SK-N-SH (cell line): ENCODE data around the gene TVP23C. TPM values are rescaled to one million over a fixed set of nuclear protein-coding genes. Genes with fewer than 3 reads are reported as not detected.

ENCODE experiments used
- CTCF ChIA-PET: fragments of 300-600, 350-600 bp; formaldehyde crosslinking; extraction: SDS; loops from one replicate; lab custom pipeline; 2021; lab: Yijun Ruan, JAX
- POLR2A ChIA-PET: fragments of 350-600 bp; sonication (Branson Sonifier 250); formaldehyde crosslinking; extraction: SDS; loops from one replicate; lab custom pipeline; 2020; ENCODE audit warnings: antibody characterized with exemption, inconsistent platforms; lab: Yijun Ruan, JAX
- DNase-seq: peaks from one replicate; pipeline ENCODE4 v3.0.0; 2012
- H2AFZ ChIP-seq: fragments of 200-600 bp; sonication (generic); 2 replicates; pipeline ENCODE4 v1.8.1; 2016; ENCODE audit warnings: antibody characterized with exemption, mild to moderate bottlenecking, low read depth
- H3F3A ChIP-seq: fragments of 200-600 bp; sonication (generic); replicated peaks from 2 replicates; pipeline ENCODE3; 2016; ENCODE audit warnings: antibody characterized with exemption, mild to moderate bottlenecking; ENCODE audit not compliant: insufficient read depth
- H3K27ac ChIP-seq, 2 experiments: fragments of 200-500 bp in 1 of 2; fragments of 200-600 bp in 1 of 2; sonication (Bioruptor generic) in 1 of 2; sonication (generic), shearing (Covaris generic) in 1 of 2; 2 replicates each; pipeline versions ENCODE4 v1.5.1 to v1.6.1; 2014 to 2016; ENCODE audit warnings: low read depth in 2 of 2, inconsistent platforms in 1 of 2, low read length in 1 of 2, mild to moderate bottlenecking in 1 of 2, mixed read lengths in 1 of 2
- H3K27me3 ChIP-seq: fragments of 200-600 bp; sonication (generic), shearing (Covaris generic); 2 replicates; pipeline ENCODE4 v1.6.1; 2016; ENCODE audit warnings: mixed run types; ENCODE audit not compliant: insufficient read depth
- H3K36me3 ChIP-seq, 2 experiments: fragments of 200-500 bp in 1 of 2; fragments of 200-600 bp in 1 of 2; sonication (Bioruptor generic) in 1 of 2; sonication (generic) in 1 of 2; replicated peaks in 1 of 2; 2 replicates each; pipeline versions ENCODE3 to v1.5.1; 2014 to 2016; ENCODE audit warnings: low read length in 1 of 2, mild to moderate bottlenecking in 1 of 2; ENCODE audit not compliant: insufficient read depth in 2 of 2, control insufficient read depth in 1 of 2
- H3K4me1 ChIP-seq, 2 experiments: fragments of 200-500 bp in 1 of 2; fragments of 200-600 bp in 1 of 2; sonication (Bioruptor generic) in 1 of 2; sonication (generic), shearing (Covaris generic) in 1 of 2; 2 replicates each; pipeline versions ENCODE4 v1.5.1 to v1.6.1; 2014 to 2016; ENCODE audit warnings: low read depth in 1 of 2, low read length in 1 of 2, mixed run types in 1 of 2; ENCODE audit not compliant: insufficient read depth in 2 of 2, control insufficient read depth in 1 of 2
- H3K4me2 ChIP-seq: fragments of 200-600 bp; sonication (generic), shearing (Covaris generic); 2 replicates; pipeline ENCODE4 v1.6.1; 2017; ENCODE audit warnings: mixed run types
- H3K4me3 ChIP-seq, 2 experiments: fragments of 200-500 bp in 1 of 2; fragments of 200-600 bp in 1 of 2; sonication (Bioruptor generic) in 1 of 2; sonication (generic), shearing (Covaris generic) in 1 of 2; 2 replicates each; pipeline versions ENCODE4 v1.5.1 to v1.8.1; 2014 to 2016; ENCODE audit warnings: low read depth in 2 of 2, inconsistent platforms in 1 of 2, low read length in 1 of 2, mild to moderate bottlenecking in 1 of 2, mixed read lengths in 1 of 2, moderate library complexity in 1 of 2
- H3K79me2 ChIP-seq: fragments of 200-600 bp; sonication (generic); 2 replicates; pipeline ENCODE4 v1.8.1; 2017; ENCODE audit warnings: mild to moderate bottlenecking; ENCODE audit not compliant: insufficient read depth
- H3K9ac ChIP-seq: fragments of 200-600 bp; sonication (generic); 2 replicates; pipeline ENCODE4 v1.6.1; 2017; ENCODE audit warnings: mixed run types
- H3K9me2 ChIP-seq: fragments of 200-600 bp; sonication (generic); 2 replicates; pipeline ENCODE4 v1.6.1; 2017; ENCODE audit warnings: mixed run types
- H3K9me3 ChIP-seq: fragments of 200-600 bp; sonication (generic); 2 replicates; pipeline ENCODE4 v1.6.1; 2017; ENCODE audit warnings: mixed run types, mild to moderate bottlenecking, moderate library complexity
- H4K20me1 ChIP-seq: fragments of 200-600 bp; sonication (generic); 2 replicates; pipeline ENCODE4 v1.6.1; 2017; ENCODE audit warnings: mild to moderate bottlenecking, mixed run types; ENCODE audit not compliant: insufficient read depth
- CHD2 ChIP-seq: fragments of 150-350 bp; IDR thresholded peaks from 2 replicates; pipeline ENCODE4 v1.6.1; 2018; ENCODE audit warnings: low read length; ENCODE audit not compliant: partially characterized antibody
- EP300 ChIP-seq, 2 experiments: IDR thresholded peaks; 2 replicates each; pipeline versions ENCODE4 v1.4.0 to v1.6.1; 2012; ENCODE audit warnings: borderline replicate concordance in 1 of 2, low read depth in 1 of 2, low read length in 1 of 2
- FOXJ3 ChIP-seq: sonication (generic); formaldehyde crosslinking; IDR thresholded peaks from 2 replicates; pipeline ENCODE4 v1.5.1; 2020; ENCODE audit warnings: mild to moderate bottlenecking, missing genetic modification reagents
- GATA2 ChIP-seq: sonication (generic); formaldehyde crosslinking; IDR thresholded peaks from 2 replicates; pipeline ENCODE4 v1.5.0; 2020; ENCODE audit warnings: mild to moderate bottlenecking, missing genetic modification reagents
- IRF3 ChIP-seq: fragments of 150-350 bp; IDR thresholded peaks from 2 replicates; pipeline ENCODE4 v1.6.1; 2016; ENCODE audit warnings: mild to moderate bottlenecking, low read depth, low read length
- MAX ChIP-seq: IDR thresholded peaks from 2 replicates; pipeline ENCODE4 v1.4.0; 2012; ENCODE audit warnings: low read depth
- MEF2A ChIP-seq: IDR thresholded peaks from 2 replicates; pipeline ENCODE4 v1.4.0; 2012; ENCODE audit warnings: low read depth, borderline replicate concordance
- MXI1 ChIP-seq: IDR thresholded peaks from 2 replicates; pipeline ENCODE4 v1.6.1; 2012; ENCODE audit warnings: mild to moderate bottlenecking, low read depth, low read length, improper control_type of control experiment
- NFIC ChIP-seq: IDR thresholded peaks from 2 replicates; pipeline ENCODE4 v1.4.0; 2012; ENCODE audit warnings: borderline replicate concordance
- NRF1 ChIP-seq: IDR thresholded peaks from 2 replicates; pipeline ENCODE4 v1.6.1; 2012; ENCODE audit warnings: low read depth, mild to moderate bottlenecking, low read length
- POLR2AphosphoS5 ChIP-seq: IDR thresholded peaks from 2 replicates; pipeline ENCODE4 v1.6.1; 2012; ENCODE audit warnings: low read depth, low read length
- RAD21 ChIP-seq: IDR thresholded peaks from 2 replicates; pipeline ENCODE4 v1.6.1; 2012; ENCODE audit warnings: mild to moderate bottlenecking, low read length
- RCOR1 ChIP-seq: fragments of 150-350 bp; IDR thresholded peaks from 2 replicates; pipeline ENCODE4 v1.6.1; 2017; ENCODE audit warnings: antibody characterized with exemption, low read length
- RFX5 ChIP-seq: IDR thresholded peaks from 2 replicates; pipeline ENCODE4 v1.6.1; 2012; ENCODE audit warnings: mild to moderate bottlenecking, improper control_type of control experiment, low read length
- RXRA ChIP-seq: IDR thresholded peaks from 2 replicates; pipeline ENCODE4 v1.4.0; 2012; ENCODE audit warnings: low read depth, mild to moderate bottlenecking, borderline replicate concordance
- SMC3 ChIP-seq: IDR thresholded peaks from 2 replicates; pipeline ENCODE4 v1.6.1; 2012; ENCODE audit warnings: low read depth, low read length, improper control_type of control experiment
- TAF1 ChIP-seq: IDR thresholded peaks from 2 replicates; pipeline ENCODE4 v1.6.1; 2012; ENCODE audit warnings: low read depth, mild to moderate bottlenecking, low read length, moderate library complexity, borderline replicate concordance
- TCF12 ChIP-seq: IDR thresholded peaks from 2 replicates; pipeline ENCODE4 v1.4.0; 2012
- TEAD4 ChIP-seq: IDR thresholded peaks from 2 replicates; pipeline ENCODE4 v1.4.0; 2012; ENCODE audit warnings: mild to moderate bottlenecking, borderline replicate concordance; ENCODE audit not compliant: insufficient read depth
- USF1 ChIP-seq: IDR thresholded peaks from 2 replicates; pipeline ENCODE4 v1.4.0; 2012; ENCODE audit warnings: low read depth, borderline replicate concordance
- ZBTB33 ChIP-seq: IDR thresholded peaks from 2 replicates; pipeline ENCODE4 v1.4.0; 2012; ENCODE audit warnings: low read depth, borderline replicate concordance
- WGBS: methylation state at CpG from one replicate; pipeline ENCODE4 v1.1.6; 2017; ENCODE audit warnings: low lambda C conversion rate; 5-methylcytosine and 5-hydroxymethylcytosine counted together
- polyA plus RNA-seq, 3 experiments: library from polyadenylated mRNA; depleted of rRNA; stranded (reverse); fragments of >200 nt; gene quantifications; 2 replicates each; pipeline ENCODE4 v1.2.3, GENCODE V29; 2012

TVP23C gene
- polyA plus RNA-seq, 1 of the 3 experiments (the other 2 are of a cell fraction) = 4.7 TPM

- Histone ChIP-seq H3F3A (no peaks in the 10 kb centered on the region), H3K9me2 (no peaks in the 10 kb centered on the region), H2AFZ (no peak overlapping the region), H3K27ac (no peak overlapping the region), H3K27me3 (no peaks in the 10 kb centered on the region), H3K36me3 (no peaks in the 10 kb centered on the region), H3K9ac (no peak overlapping the region), H3K4me1 (peaks cover 10% of the 10 kb centered on the region in 2 experiments; a peak in 3 of 4 replicates)
- ChIA-PET CTCF (interaction anchor here (1.0 to 3.0 kb wide), 3 partner anchors 19 to 27 kb away, joined by 3 to 17 read pairs (median 3); no protein-coding TSS in a partner anchor), POLR2A (no interaction called here)
- WGBS = 99% methylated on average over 8 of the region's 8 CpGs
- DNase-seq = no peak
- TF ChIP-seq TAF1 (no peak), CHD2 (no peak), RAD21 (no peak), ZBTB33 (no peak), FOXJ3 (CRISPR knock-in tag) (no peak), MEF2A (no peak), POLR2AphosphoS5 (no peak), TEAD4 (no peak), EP300 (IDR thresholded peaks at IDR 0.05; ENCODE audit: borderline replicate concordance in 1 of 2, low read depth in 1 of 2, low read length in 1 of 2) (no peak), RCOR1 (no peak), NRF1 (no peak), NFIC (no peak), RXRA (no peak), MAX (no peak)
- TF ChIP-seq, all 33 proteins: peak for 0
- H3K4me2 ChIP-seq = no peak overlapping the region
- H4K20me1 ChIP-seq = no peaks in the 10 kb centered on the region
- no peaks in the 10 kb centered on the region for H3K9me3 ChIP-seq
- no peaks in the 10 kb centered on the region for H3K79me2 ChIP-seq
- no peak overlapping the region for H3K4me3 ChIP-seq
These were observed 87.5 kb downstream of the TVP23C start for GRCh38 chr17:15475631-15476354.

GRCh38 chr17:15472891-15473290 is 90.4 kb downstream of the TVP23C start:
- no peak overlapping the region for H3K27ac ChIP-seq
- H3K27me3 ChIP-seq = no peaks in the 10 kb centered on the region
- no peak overlapping the region for H2AFZ ChIP-seq
- H3K9ac ChIP-seq = no peak overlapping the region
- H3K36me3 ChIP-seq = no peaks in the 10 kb centered on the region
- no peak for DNase-seq
- H3K4me1 ChIP-seq = peaks cover 11 to 19% of the 10 kb centered on the region in 2 experiments; a peak in 1 of 4 replicates
- H3K79me2 ChIP-seq = no peaks in the 10 kb centered on the region
- H3K4me3 ChIP-seq = no peak overlapping the region
- ChIA-PET CTCF (no interaction called here), POLR2A (no interaction called here)
- no peaks in the 10 kb centered on the region for H3K9me3 ChIP-seq
- no peaks in the 10 kb centered on the region for H3K9me2 ChIP-seq
- no peaks in the 10 kb centered on the region for H3F3A ChIP-seq
- no peaks in the 10 kb centered on the region for H4K20me1 ChIP-seq
- no peak overlapping the region for H3K4me2 ChIP-seq
- 89% methylated on average over 3 of the region's 3 CpGs for WGBS
- no peak for TF ChIP-seq IRF3
- no peak for TF ChIP-seq RCOR1
- no peak for TF ChIP-seq EP300 (IDR thresholded peaks at IDR 0.05; ENCODE audit: borderline replicate concordance in 1 of 2, low read depth in 1 of 2, low read length in 1 of 2)
- TF ChIP-seq RFX5 = no peak
- TF ChIP-seq GATA2 (CRISPR knock-in tag) = no peak
- TF ChIP-seq POLR2AphosphoS5 = no peak
- no peak for TF ChIP-seq MXI1
- no peak for TF ChIP-seq TCF12
- TF ChIP-seq SMC3 = no peak
- TF ChIP-seq USF1 = no peak
- no peak for TF ChIP-seq RXRA
